VCaP (cell line): ENCODE data around the gene PLIN5.

Experiments
- H3K27ac ChIP-seq: fragments of 450-650 bp; 2 replicates; pipeline ENCODE4 v1.5.1; 2017
- CTCF ChIP-seq: fragments of 450-650 bp; conservative IDR thresholded peaks from 2 replicates; pipeline ENCODE4 v1.5.1; 2017; ENCODE audit warnings: mild to moderate bottlenecking, moderate library complexity

Gene PLIN5

GRCh38 chr19:4534836-4535658 lies at the start of gene PLIN5:
PLIN5 (minus strand) TSS chr19:4535224; CDS start chr19:4534074, 1,150 bp downstream.
- no peak for TF ChIP-seq CTCF
- H3K27ac ChIP-seq: no peak within 1 kb of the TSS

GRCh38 chr19:4583961-4584669 lies 49.1 kb upstream of the PLIN5 start:
- H3K27ac ChIP-seq: peak overlapping the region; percentile 40; the same call in 1 of the 2 replicates

GRCh38 chr19:4582980-4583842 lies 48.2 kb upstream of the PLIN5 start:
- TF ChIP-seq CTCF: no peak
- no peak overlapping the region for H3K27ac ChIP-seq

More at GRCh38 chr19:4583961-4584669, 49.1 kb upstream of the PLIN5 start:
- TF ChIP-seq CTCF: no peak

GRCh38 chr19:4581666-4582553 lies 46.9 kb upstream of the PLIN5 start:
- H3K27ac ChIP-seq: no peak overlapping the region
- no peak for TF ChIP-seq CTCF

GRCh38 chr19:4580961-4581665 lies 46.1 kb upstream of the PLIN5 start:
- no peak overlapping the region for H3K27ac ChIP-seq
- TF ChIP-seq CTCF: no peak
